Esophagus squamous epithelium (tissue), 5 donors: ENCODE measurements around the gene ZNF695. TPM values are rescaled to one million over a fixed set of nuclear protein-coding genes. Genes with fewer than 3 reads are reported as not detected.
"Not testable (repeated sequence)": the region's sequence is repeated elsewhere in the genome, so short reads cannot be mapped to it uniquely, and the experiment has no call there.

Source experiments
- DNase-seq: peaks from one replicate; lab custom pipeline; 2025; lab: John Stamatoyannopoulos, UW
- H3K27ac ChIP-seq, 4 donors: fragments of 200-600 bp; sonication (generic); one replicate each; pipeline ENCODE4 v1.5.1; 2016 to 2019; ENCODE audit warnings: mild to moderate bottlenecking in 1 of 4
- H3K27me3 ChIP-seq, 4 donors: fragments of 200-600 bp; sonication (generic); 1 replicate in 3 of 4; 2 replicates in 1 of 4; pipeline versions ENCODE4 v1.5.1 to v1.6.0; 2017 to 2021; ENCODE audit warnings: antibody characterized with exemption in 1 of 4
- H3K36me3 ChIP-seq, 3 donors: fragments of 200-600 bp; sonication (generic); one replicate each; pipeline ENCODE4 v1.5.1; 2016 to 2019
- H3K4me1 ChIP-seq, 3 donors: fragments of 200-600 bp; sonication (generic); one replicate each; pipeline ENCODE4 v1.5.1; 2017 to 2019
- H3K4me3 ChIP-seq, 4 donors: fragments of 200-600 bp; sonication (generic); 1 replicate in 3 of 4; 2 replicates in 1 of 4; pipeline ENCODE4 v1.5.1; 2016 to 2019; ENCODE audit warnings: mild to moderate bottlenecking in 2 of 4, moderate library complexity in 1 of 4
- H3K9me3 ChIP-seq, 3 donors: fragments of 200-600 bp; sonication (generic); one replicate each; pipeline ENCODE4 v1.5.1; 2016 to 2019
- CTCF ChIP-seq, 6 experiments: fragments of 450-650 bp in 4 of 6; fragments of 200-600 bp in 2 of 6; sonication (generic) in 2 of 6; IDR thresholded peaks; one replicate each; pipeline ENCODE4 v1.5.1; 2016 to 2019; ENCODE audit warnings: antibody characterized with exemption in 6 of 6, mild to moderate bottlenecking in 4 of 6, moderate library complexity in 4 of 6
- POLR2A ChIP-seq, 4 donors: fragments of 450-650 bp; IDR thresholded peaks; one replicate each; pipeline ENCODE4 v1.6.1; 2017; ENCODE audit warnings: antibody characterized with exemption in 4 of 4, mild to moderate bottlenecking in 4 of 4, moderate library complexity in 3 of 4
- WGBS, 2 donors: methylation state at CpG; one replicate each; pipeline ENCODE4 v1.1.5; 2018; 5-methylcytosine and 5-hydroxymethylcytosine counted together
- intact Hi-C: fragments of 100-400 bp; cut with DNase I; formaldehyde crosslinking; loops from one replicate; pipeline ENCODE4 v1.15.0; 2022
- total RNA-seq, 4 donors: library from RNA; depleted of rRNA; stranded (reverse); fragments of >200 nt; gene quantifications; one replicate each; pipeline ENCODE4 v1.1.0, GENCODE V29; 2016
- donor health status: DM: yes; HTN: yes; CAD: no.

The ZNF695 gene
- total RNA-seq, 4 donors from 2014 or later: 0.15 to 0.76 (median 0.31) TPM

DNA sequence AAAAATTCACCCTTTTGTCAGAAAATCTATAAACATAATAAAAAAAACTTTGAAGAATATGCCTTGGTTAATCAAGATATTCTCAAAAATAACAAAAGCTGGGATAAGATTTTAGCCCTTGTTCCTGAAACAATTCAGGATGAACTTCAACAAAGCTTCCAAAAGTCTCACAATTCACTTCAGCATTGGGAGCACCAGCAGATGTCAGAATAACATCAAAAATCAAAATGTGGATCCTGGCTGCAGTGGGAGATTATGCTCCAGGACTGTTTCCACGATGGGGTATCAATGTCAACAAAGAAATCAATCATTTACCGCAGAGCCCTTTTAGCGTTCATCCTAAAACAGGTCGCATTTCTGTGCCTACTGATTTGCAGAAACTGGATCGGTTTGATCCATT lies 35.5 kb upstream of the ZNF695 start:
- H3K27ac ChIP-seq: no peak overlapping the region
- peaks cover 0 to 80% (median 21%) of the 10 kb centered on the region in 3 donors for H3K9me3 ChIP-seq
- H3K4me3 ChIP-seq: no peak overlapping the region
- TF ChIP-seq CTCF (IDR thresholded peaks at IDR 0.05) (no peak), POLR2A (IDR thresholded peaks at IDR 0.05) (no peak)
- intact Hi-C loops: no loop called here
- peaks cover 0 to 14% (median 0%) of the 10 kb centered on the region in 3 donors for H3K36me3 ChIP-seq
- WGBS, 2 donors: 85 to 88% methylated on average over 5 of the region's 5 CpGs
- no peaks in the 10 kb centered on the region for H3K27me3 ChIP-seq
- no peaks in the 10 kb centered on the region for H3K4me1 ChIP-seq
- no peak for DNase-seq

DNA sequence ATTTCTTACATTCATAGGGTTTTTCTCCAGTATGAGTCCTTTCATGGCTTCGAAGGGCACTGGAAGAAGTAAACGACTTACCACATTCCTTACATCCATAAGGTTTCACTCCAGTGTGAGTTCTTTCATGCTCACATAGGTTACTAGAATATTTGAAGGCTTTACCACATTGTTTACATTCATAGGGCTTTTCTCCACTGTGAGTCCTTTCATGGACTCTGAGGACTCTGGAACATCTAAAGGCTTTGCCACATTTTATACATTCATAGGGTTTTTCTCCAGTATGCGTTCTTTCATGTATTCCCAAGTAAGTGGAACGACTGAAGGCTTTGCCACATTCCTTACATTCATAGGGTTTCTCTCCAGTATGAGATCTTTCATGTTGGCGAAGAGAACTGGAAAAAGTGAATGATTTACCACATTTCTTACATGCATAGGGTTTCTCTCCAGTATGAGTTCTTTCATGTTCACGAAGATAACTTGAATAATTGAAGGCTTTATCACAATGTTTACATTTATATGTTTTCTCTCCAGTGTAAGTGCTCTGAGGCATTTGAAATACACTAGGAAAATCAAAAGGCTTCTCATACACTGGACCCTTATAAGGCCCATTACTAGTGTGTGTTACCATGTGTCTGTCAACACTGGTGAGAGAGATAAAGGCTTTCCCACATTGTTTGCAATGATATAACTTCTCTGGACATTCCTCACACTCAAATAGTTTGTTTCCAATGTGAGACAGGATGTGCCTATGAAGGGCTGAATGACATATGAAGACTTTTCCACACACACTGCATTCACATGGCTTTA lies 29.9 kb upstream of the ZNF695 start:
- no peak overlapping the region for H3K27ac ChIP-seq
- peaks cover 0 to 94% (median 22%) of the 10 kb centered on the region in 3 donors for H3K9me3 ChIP-seq
- no peaks in the 10 kb centered on the region for H3K4me1 ChIP-seq
- peaks cover 0 to 55% (median 7%) of the 10 kb centered on the region in 3 donors for H3K36me3 ChIP-seq
- TF ChIP-seq POLR2A (IDR thresholded peaks at IDR 0.05) (no peak), CTCF (IDR thresholded peaks at IDR 0.05) (no peak)
- DNase-seq: no peak
- intact Hi-C loops: no loop called here
- 89 to 91% methylated on average over 6 of the region's 6 CpGs for WGBS, 2 donors
- no peak overlapping the region for H3K4me3 ChIP-seq
- H3K27me3 ChIP-seq: no peaks in the 10 kb centered on the region

GRCh38 chr1:247032306-247032705 lies 24.4 kb upstream of the ZNF695 start:
- H3K27ac ChIP-seq, H3K4me1 ChIP-seq, intact Hi-C loops, H3K4me3 ChIP-seq, H3K27me3 ChIP-seq, DNase-seq: not testable (repeated sequence)
- WGBS, 2 donors: no CpG with 5 or more reads among the region's 30 CpGs
- H3K36me3 ChIP-seq: peaks cover 0 to 30% (median 0%) of the 10 kb centered on the region in 3 donors
- H3K9me3 ChIP-seq: peaks cover 0 to 77% (median 24%) of the 10 kb centered on the region in 3 donors

DNA sequence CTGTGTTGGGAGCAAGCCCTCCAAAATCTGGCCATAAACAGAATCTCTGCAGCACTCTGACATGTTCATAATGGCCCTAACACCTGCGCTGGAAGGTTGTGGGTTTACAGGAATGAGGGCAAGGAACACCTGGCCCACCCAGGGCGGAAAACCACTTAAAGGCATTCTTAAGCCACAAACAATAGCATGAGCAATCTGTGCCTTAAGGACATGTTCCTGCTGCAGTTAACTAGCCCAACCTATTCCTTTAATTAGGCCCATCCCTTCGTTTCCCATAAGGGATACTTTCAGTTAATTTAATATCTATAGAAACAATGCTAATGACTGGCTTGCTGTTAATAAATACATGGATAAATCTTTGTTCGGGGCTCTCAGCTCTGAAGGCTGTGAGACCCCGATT lies 16.8 kb upstream of the ZNF695 start:
- intact Hi-C loops, H3K4me3 ChIP-seq, H3K27me3 ChIP-seq, H3K4me1 ChIP-seq, H3K36me3 ChIP-seq, DNase-seq, H3K27ac ChIP-seq: not testable (repeated sequence)
- WGBS, 2 donors: 68 to 73% methylated on average over 5 of the region's 5 CpGs
- H3K9me3 ChIP-seq: peaks cover 0 to 38% (median 7%) of the 10 kb centered on the region in 3 donors

GRCh38 chr1:247013391-247013790 lies 5.5 kb upstream of the ZNF695 start:
- WGBS, 2 donors: 83 to 84% methylated on average over 6 of the region's 6 CpGs
- no peak for DNase-seq
- H3K27me3 ChIP-seq: no peaks in the 10 kb centered on the region
- H3K9me3 ChIP-seq: no peaks in the 10 kb centered on the region
- no peaks in the 10 kb centered on the region for H3K36me3 ChIP-seq
- intact Hi-C loops: no loop called here
- no peak for TF ChIP-seq CTCF (IDR thresholded peaks at IDR 0.05)
- TF ChIP-seq POLR2A (IDR thresholded peaks at IDR 0.05): no peak
- no peaks in the 10 kb centered on the region for H3K4me1 ChIP-seq
- H3K27ac ChIP-seq: no peak overlapping the region
- no peak overlapping the region for H3K4me3 ChIP-seq

DNA sequence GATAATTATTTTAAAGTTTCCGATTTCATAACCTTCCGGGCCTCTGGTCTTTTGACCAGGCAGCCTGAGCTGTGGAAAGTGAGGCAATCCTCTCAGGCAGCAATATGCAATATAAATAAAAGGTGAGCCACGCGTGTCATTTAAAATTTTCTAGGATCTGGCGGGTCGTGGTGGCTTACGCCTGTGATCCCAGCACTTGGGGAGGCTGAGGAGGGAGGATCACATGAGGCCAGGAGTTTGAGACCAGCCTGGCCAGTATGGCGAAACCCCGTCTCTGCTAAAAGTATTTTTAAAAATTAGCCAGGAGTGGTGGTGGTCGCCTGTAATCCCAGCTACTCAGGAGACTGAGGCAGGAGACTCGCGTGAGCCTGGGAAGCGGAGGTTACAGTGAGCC lies 546 bp upstream of the ZNF695 start:
- TF ChIP-seq CTCF (IDR thresholded peaks at IDR 0.05): no peak
- no peak for TF ChIP-seq POLR2A (IDR thresholded peaks at IDR 0.05)
- H3K36me3 ChIP-seq: no peaks in the 10 kb centered on the region
- intact Hi-C loops: no loop called here
- no peak overlapping the region for H3K27ac ChIP-seq
- H3K9me3 ChIP-seq: peaks cover 0 to 5% (median 0%) of the 10 kb centered on the region in 3 donors
- peak overlapping the region in 3 of 4 donors; percentile 56 to 71 (median 66) for H3K4me3 ChIP-seq
- WGBS, 2 donors: 85 to 90% methylated on average over 13 of the region's 13 CpGs
- H3K4me1 ChIP-seq: peaks cover 0 to 11% (median 0%) of the 10 kb centered on the region in 3 donors
- DNase-seq: no peak
- no peaks in the 10 kb centered on the region for H3K27me3 ChIP-seq

DNA sequence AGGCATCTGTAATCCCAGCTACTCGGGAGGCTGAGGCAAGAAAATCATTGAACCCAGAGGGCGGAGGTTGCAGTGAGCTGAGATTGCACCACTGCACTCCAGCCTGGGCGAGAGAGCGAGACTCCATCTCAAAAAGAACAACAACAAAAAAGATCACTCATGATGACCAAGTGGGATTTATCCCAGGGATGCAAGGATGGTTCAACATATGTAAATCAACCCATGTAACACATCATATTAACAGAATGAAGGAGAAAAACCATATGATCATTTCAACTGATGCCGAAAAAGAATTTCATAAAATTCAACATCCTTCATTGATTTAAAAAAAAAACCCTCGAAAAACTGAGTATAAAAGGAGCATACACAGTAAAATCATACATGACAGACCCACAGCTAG lies 3.8 kb downstream of the ZNF695 start:
- H3K27me3 ChIP-seq, H3K4me3 ChIP-seq, H3K36me3 ChIP-seq, H3K27ac ChIP-seq, DNase-seq, intact Hi-C loops: not testable (repeated sequence)
- Histone ChIP-seq H3K4me1 (peaks cover 0 to 11% (median 0%) of the 10 kb centered on the region in 3 donors), H3K9me3 (peaks cover 0 to 26% (median 0%) of the 10 kb centered on the region in 3 donors)
- WGBS, 2 donors: 81 to 86% methylated on average over 6 of the region's 6 CpGs
